Endometrial microvascular endothelial cells (primary cell): ENCODE data around the gene MAB21L2. TPM values are rescaled to one million over a fixed set of nuclear protein-coding genes. Genes with fewer than 3 reads are reported as not detected.

Experiments used
- in situ Hi-C: cut with HindIII; loops from 2 replicates; pipeline ENCODE4 v1.10.0; 2017; ENCODE audit warnings: low sequenced_read_pairs, low pct_unique_long_range_greater_than_20kb; ENCODE audit errors: inconsistent ontology term
- total RNA-seq: library from RNA; depleted of rRNA; stranded (reverse); fragments of >200 nt; gene quantifications from one replicate; pipeline ENCODE4 v1.2.3, GENCODE V29; 2015; ENCODE audit errors: inconsistent ontology term

MAB21L2 gene
- total RNA-seq, 1 donor from 2014 or later, result not detected

DNA sequence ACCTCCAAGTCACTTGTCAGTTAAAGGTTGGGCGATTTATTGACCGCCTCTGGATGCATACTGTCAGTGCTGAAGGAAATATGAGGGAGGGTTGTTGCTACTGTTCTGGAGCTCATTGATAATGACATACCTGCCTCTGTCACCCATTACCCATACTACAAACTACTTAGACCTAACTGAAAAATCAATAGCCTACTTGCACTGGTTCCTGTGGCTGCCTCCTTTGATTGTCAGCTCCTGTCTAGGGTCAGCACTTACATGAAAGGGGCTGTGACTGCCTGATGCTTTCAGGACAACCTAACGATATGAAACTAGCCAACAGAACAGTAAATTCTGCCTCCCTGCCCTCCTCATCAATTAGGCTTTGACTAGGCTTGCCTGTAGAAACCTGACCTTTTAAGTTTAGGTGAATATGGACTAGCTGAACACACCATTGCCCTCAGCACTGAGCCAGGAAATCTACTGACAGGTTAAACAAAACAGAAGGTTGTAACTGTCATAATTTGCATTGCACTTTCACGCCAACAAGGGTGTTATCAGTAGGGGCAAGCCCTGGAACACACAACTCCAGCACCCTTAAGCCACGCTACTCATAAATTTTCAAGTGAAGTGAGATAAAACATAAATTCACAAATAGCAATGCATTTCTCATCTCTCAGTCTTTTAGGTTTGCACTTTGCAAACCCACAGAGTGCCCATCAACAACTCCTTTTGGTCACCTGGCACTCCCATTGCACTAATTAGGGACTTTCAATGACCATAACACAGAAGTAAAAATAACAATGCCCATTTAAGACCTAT lies 9.0 kb upstream of the MAB21L2 start:
- in situ Hi-C loops, result no loop called here

GRCh38 chr4:150573534-150573933 lies 8.4 kb upstream of the MAB21L2 start:
- in situ Hi-C loops, result no loop called here

- in situ Hi-C loops, result no loop called here
Observed at GRCh38 chr4:150574678-150575077, 7.3 kb upstream of the MAB21L2 start.

- in situ Hi-C loops, result no loop called here
Observed at GRCh38 chr4:150577796-150578195, 4.2 kb upstream of the MAB21L2 start.

GRCh38 chr4:150578745-150579501 lies 3.0 kb upstream of the MAB21L2 start:
- in situ Hi-C loops, result no loop called here

- in situ Hi-C loops, result no loop called here
Observed at GRCh38 chr4:150579551-150580234, 2.3 kb upstream of the MAB21L2 start.

DNA sequence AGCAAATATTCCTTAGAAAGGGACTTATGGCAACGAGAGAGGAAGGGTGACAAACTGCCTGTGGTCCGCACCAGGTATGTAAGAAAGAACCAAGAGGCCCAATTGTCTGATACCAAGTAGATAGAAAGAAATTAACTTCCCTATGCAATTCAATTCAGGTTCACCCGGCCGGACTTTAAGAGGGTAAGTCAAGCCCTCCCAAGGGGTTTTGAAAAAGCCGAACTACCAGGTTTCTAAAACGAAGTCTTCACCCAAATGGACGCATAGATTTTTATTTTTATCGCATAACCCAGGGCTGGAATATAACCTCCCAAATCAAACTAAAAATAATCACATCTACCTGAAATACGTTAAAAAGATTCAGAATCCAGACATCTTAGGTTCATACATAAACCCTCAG lies 1.6 kb upstream of the MAB21L2 start:
- in situ Hi-C loops, result no loop called here

GRCh38 chr4:150581056-150581605 lies 820 bp upstream of the MAB21L2 start:
- in situ Hi-C loops, result no loop called here

DNA sequence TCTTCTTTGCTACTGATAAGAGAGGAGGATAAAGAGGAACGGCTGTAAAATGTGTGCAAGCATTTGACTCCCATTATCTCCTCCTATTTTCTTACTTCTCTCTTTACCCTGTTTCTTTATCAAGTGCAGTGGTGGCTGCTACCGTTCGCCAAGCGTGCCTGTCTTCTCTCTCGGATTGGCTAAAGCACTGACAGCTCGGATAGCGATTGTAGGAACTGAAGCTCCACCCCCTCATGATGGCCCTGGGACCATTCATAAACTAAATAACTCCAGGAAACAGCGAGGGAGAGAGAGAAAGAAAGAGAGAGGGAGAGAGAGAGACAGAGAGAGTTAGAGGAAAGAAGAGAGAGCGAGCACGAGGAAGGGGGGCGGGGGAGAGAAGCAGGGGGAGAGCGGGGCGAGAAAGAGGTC lies 305 bp upstream of the MAB21L2 start:
- in situ Hi-C loops, result no loop called here

- in situ Hi-C loops, result no loop called here
Observed at GRCh38 chr4:150582873-150583286, 929 bp downstream of the MAB21L2 start.

DNA sequence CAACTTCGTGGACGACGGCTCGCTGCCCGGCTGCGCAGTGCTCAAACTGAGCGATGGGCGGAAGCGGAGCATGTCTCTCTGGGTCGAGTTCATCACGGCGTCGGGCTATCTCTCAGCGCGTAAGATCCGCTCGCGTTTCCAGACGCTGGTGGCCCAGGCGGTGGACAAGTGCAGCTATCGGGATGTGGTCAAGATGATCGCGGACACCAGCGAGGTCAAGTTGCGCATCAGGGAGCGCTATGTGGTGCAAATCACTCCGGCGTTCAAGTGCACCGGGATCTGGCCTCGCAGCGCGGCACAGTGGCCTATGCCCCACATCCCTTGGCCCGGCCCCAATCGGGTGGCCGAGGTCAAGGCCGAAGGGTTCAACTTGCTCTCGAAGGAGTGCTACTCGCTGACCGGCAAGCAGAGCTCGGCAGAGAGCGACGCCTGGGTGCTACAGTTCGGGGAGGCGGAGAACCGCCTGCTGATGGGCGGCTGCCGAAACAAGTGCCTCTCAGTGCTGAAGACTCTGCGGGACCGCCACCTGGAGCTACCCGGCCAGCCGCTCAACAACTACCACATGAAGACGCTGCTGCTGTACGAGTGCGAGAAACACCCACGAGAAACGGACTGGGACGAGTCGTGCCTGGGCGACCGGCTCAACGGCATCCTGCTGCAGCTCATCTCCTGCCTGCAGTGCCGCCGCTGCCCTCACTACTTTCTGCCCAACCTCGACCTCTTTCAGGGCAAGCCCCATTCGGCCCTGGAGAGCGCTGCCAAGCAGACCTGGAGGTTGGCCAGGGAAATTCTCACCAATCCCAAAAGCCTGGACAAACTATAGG lies 1.5 kb downstream of the MAB21L2 start:
- in situ Hi-C loops, result no loop called here

GRCh38 chr4:150584111-150584915 lies 2.4 kb downstream of the MAB21L2 start:
- in situ Hi-C loops, result no loop called here

- in situ Hi-C loops, result no loop called here
Observed at GRCh38 chr4:150585611-150586010, 3.7 kb downstream of the MAB21L2 start.

GRCh38 chr4:150586162-150586810 lies 4.3 kb downstream of the MAB21L2 start:
- in situ Hi-C loops, result no loop called here

DNA sequence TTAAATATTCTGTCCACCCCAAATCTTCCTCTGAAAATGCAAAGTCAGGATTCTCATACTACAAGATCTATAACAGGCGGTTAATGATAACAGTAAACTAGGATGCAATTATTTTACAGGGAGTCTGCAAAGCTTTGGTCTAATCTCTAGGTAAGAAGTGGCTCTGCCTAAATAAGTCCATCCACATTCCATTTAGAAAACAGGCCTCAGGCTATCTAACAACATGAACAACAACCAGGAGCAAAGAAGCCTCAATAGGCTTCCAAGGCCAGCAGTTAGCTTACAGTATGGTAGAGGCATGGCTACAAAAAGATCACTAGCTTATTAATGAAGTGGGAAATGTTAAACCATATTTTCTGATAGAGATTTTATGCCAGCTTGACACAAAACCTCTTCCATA lies 6.4 kb downstream of the MAB21L2 start:
- in situ Hi-C loops, result no loop called here

GRCh38 chr4:150589157-150589556 lies 7.2 kb downstream of the MAB21L2 start:
- in situ Hi-C loops, result no loop called here

DNA sequence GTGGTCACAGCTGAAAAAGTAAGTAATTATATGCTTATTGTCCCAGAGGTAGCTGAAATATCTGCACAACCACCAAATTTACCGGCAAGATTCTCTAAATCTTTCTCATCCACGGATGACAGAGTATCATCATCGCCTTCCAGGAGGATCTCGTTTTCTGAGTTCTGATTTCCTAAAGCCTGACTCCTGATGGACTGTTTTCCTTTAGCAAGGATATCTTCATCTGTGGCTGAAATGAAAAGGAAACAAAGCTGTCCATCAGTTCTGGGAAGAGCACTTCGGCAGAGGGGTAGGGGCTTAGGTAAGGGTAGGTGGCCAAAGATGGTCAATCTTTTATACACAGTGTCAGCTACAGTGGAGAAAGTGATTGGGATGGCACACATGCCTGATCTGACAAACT lies 8.7 kb downstream of the MAB21L2 start:
- in situ Hi-C loops, result no loop called here
